ENCODE data around the gene SLC38A10. TPM values are rescaled to one million over a fixed set of nuclear protein-coding genes. Genes with fewer than 3 reads are reported as not detected.

The SLC38A10 gene
- polyA plus RNA-seq, 1 of the 3 experiments (the other 2 are of a cell fraction) = 82.2 TPM

- H2AFZ ChIP-seq (ENCODE audit: low read depth) = no peak overlapping the region
- ChIA-PET POLR2A (interaction anchor here (0.6 to 2.7 kb wide), 11 partner anchors 8 to 238 kb away, joined by 3 to 17 read pairs (median 4); partner anchors contain the start of genes BAHCC1, FAAP100 and SLC38A10), CTCF (interaction anchor here (0.8 to 17.2 kb wide), 6 partner anchors 9 to 287 kb away, joined by 3 to 295 read pairs (median 8); partner anchors contain the start of gene SLC38A10)
- H3K9me3 ChIP-seq = no peaks in the 10 kb centered on the region
- H3F3A ChIP-seq (replicated peaks; ENCODE audit: insufficient read depth) = no peaks in the 10 kb centered on the region
- peaks cover 0 to 87% of the 10 kb centered on the region in 2 experiments; a peak in 2 of 4 replicates for H3K4me1 ChIP-seq (ENCODE audit: control insufficient read depth in 1 of 2, insufficient read depth in 2 of 2, low read depth in 1 of 2, low read length in 1 of 2)
- H3K4me3 ChIP-seq (ENCODE audit: low read depth in 2 of 2, low read length in 1 of 2) = no peak overlapping the region
- H3K9me2 ChIP-seq = no peaks in the 10 kb centered on the region
- no peak overlapping the region for H3K4me2 ChIP-seq
- H4K20me1 ChIP-seq (ENCODE audit: insufficient read depth) = no peaks in the 10 kb centered on the region
- peaks cover 6% of the 10 kb centered on the region; the same call in 1 of the 2 replicates for H3K27me3 ChIP-seq (ENCODE audit: insufficient read depth)
- peak overlapping the region in 1 of 2 experiments; percentile 67; a peak in 1 of 4 replicates for H3K27ac ChIP-seq (ENCODE audit: low read depth in 2 of 2, low read length in 1 of 2)
- no peak overlapping the region for H3K9ac ChIP-seq
- WGBS (ENCODE audit: low lambda C conversion rate) = 80% methylated on average over 14 of the region's 17 CpGs
- no peaks in the 10 kb centered on the region for H3K79me2 ChIP-seq (ENCODE audit: insufficient read depth)
- DNase-seq = no peak
- TF ChIP-seq, protein P1, sequence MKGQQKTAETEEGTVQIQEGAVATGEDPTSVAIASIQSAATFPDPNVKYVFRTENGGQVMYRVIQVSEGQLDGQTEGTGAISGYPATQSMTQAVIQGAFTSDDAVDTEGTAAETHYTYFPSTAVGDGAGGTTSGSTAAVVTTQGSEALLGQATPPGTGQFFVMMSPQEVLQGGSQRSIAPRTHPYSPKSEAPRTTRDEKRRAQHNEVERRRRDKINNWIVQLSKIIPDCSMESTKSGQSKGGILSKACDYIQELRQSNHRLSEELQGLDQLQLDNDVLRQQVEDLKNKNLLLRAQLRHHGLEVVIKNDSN (IDR thresholded peaks at IDR 0.05; ENCODE audit: borderline replicate concordance, low read depth) = no peak
- TF ChIP-seq GATA2 (CRISPR knock-in tag; IDR thresholded peaks at IDR 0.05) (peak; percentile 77; the same call in 1 of the 2 replicates), EP300 (IDR thresholded peaks at IDR 0.05; ENCODE audit: borderline replicate concordance in 1 of 2, low read depth in 1 of 2, low read length in 1 of 2) (peak in 1 of 2 experiments; percentile 59; a peak in 1 of 4 replicates)
- H3K36me3 ChIP-seq (replicated peaks in 1 of 2; ENCODE audit: control insufficient read depth in 1 of 2, insufficient read depth in 2 of 2, low read length in 1 of 2) = no peaks in the 10 kb centered on the region
Measured at GRCh38 chr17:81313776-81314397, 18.8 kb upstream of the SLC38A10 start.

GRCh38 chr17:81312624-81313325 lies 17.7 kb upstream of the SLC38A10 start:
- ChIA-PET CTCF (interaction anchor here (1.0 to 17.2 kb wide), 5 partner anchors 13 to 288 kb away, joined by 3 to 295 read pairs (median 4); no protein-coding TSS in a partner anchor), POLR2A (interaction anchor here (0.6 to 2.7 kb wide), 6 partner anchors 9 to 29 kb away, joined by 3 to 17 read pairs (median 4); no protein-coding TSS in a partner anchor)
- no peaks in the 10 kb centered on the region for H3K9me2 ChIP-seq
- TF ChIP-seq RAD21 (IDR thresholded peaks at IDR 0.05; ENCODE audit: low read length) (no peak), IRF3 (IDR thresholded peaks at IDR 0.05; ENCODE audit: low read depth, low read length) (no peak), RFX5 (IDR thresholded peaks at IDR 0.05; ENCODE audit: low read length) (no peak), EP300 (IDR thresholded peaks at IDR 0.05; ENCODE audit: borderline replicate concordance in 1 of 2, low read depth in 1 of 2, low read length in 1 of 2) (no peak)
- 82% methylated on average over 17 of the region's 22 CpGs for WGBS (ENCODE audit: low lambda C conversion rate)
- H3K4me1 ChIP-seq (ENCODE audit: control insufficient read depth in 1 of 2, insufficient read depth in 2 of 2, low read depth in 1 of 2, low read length in 1 of 2) = peaks cover 0 to 91% of the 10 kb centered on the region in 2 experiments; a peak in 2 of 4 replicates
- no peaks in the 10 kb centered on the region for H3K36me3 ChIP-seq (replicated peaks in 1 of 2; ENCODE audit: control insufficient read depth in 1 of 2, insufficient read depth in 2 of 2, low read length in 1 of 2)
- peaks cover 6% of the 10 kb centered on the region; the same call in 1 of the 2 replicates for H3K27me3 ChIP-seq (ENCODE audit: insufficient read depth)
- no peak overlapping the region for H3K4me2 ChIP-seq
- H3K9me3 ChIP-seq = no peaks in the 10 kb centered on the region
- H4K20me1 ChIP-seq (ENCODE audit: insufficient read depth) = no peaks in the 10 kb centered on the region
- H3F3A ChIP-seq (replicated peaks; ENCODE audit: insufficient read depth) = no peaks in the 10 kb centered on the region
- H3K4me3 ChIP-seq (ENCODE audit: low read depth in 2 of 2, low read length in 1 of 2) = no peak overlapping the region
- H2AFZ ChIP-seq (ENCODE audit: low read depth) = no peak overlapping the region
- no peak for DNase-seq
- no peak overlapping the region; a peak in 1 of 4 replicates for H3K27ac ChIP-seq (ENCODE audit: low read depth in 2 of 2, low read length in 1 of 2)
- no peak overlapping the region for H3K9ac ChIP-seq
- no peaks in the 10 kb centered on the region for H3K79me2 ChIP-seq (ENCODE audit: insufficient read depth)

Measured in SK-N-SH (cell line).